Parathyroid adenoma (tissue), 2 donors: Measurements from ENCODE around the gene B3GALT4.
A peak's percentile ranks its signal among the peaks of the same experiment; 100 is the strongest.

Experiments used
- H2AFZ ChIP-seq: fragments of 300-600 bp; sonication (generic); one replicate; pipeline ENCODE4 v1.7.0; 2017; ENCODE audit warnings: antibody characterized with exemption, mild to moderate bottlenecking
- H3K27ac ChIP-seq: fragments of 300-600 bp; sonication (generic); one replicate; pipeline ENCODE4 v1.7.0; 2017
- H3K27me3 ChIP-seq: fragments of 300-600 bp; sonication (generic); one replicate; pipeline ENCODE4 v1.7.0; 2017; ENCODE audit warnings: low read length; ENCODE audit not compliant: control insufficient read depth, insufficient read depth
- H3K36me3 ChIP-seq: fragments of 300-600 bp; sonication (generic); one replicate; pipeline ENCODE4 v1.7.0; 2017; ENCODE audit warnings: low read length; ENCODE audit not compliant: control insufficient read depth, insufficient read depth
- H3K4me1 ChIP-seq: fragments of 300-600 bp; sonication (generic); one replicate; pipeline ENCODE4 v1.7.0; 2017; ENCODE audit warnings: control low read depth
- H3K4me2 ChIP-seq: fragments of 300-600 bp; sonication (generic); one replicate; pipeline ENCODE4 v1.7.0; 2017; ENCODE audit warnings: low read length
- H3K4me3 ChIP-seq: fragments of 300-600 bp; sonication (generic); one replicate; pipeline ENCODE4 v1.7.0; 2017; ENCODE audit warnings: low read depth, low read length
- H3K79me2 ChIP-seq: fragments of 300-600 bp; sonication (generic); one replicate; pipeline ENCODE4 v1.7.0; 2017; ENCODE audit warnings: control low read depth
- H3K9ac ChIP-seq: fragments of 300-600 bp; sonication (generic); one replicate; pipeline ENCODE4 v1.7.0; 2017; ENCODE audit warnings: mild to moderate bottlenecking
- H3K9me3 ChIP-seq: fragments of 300-600 bp; sonication (generic); one replicate; pipeline ENCODE4 v1.7.0; 2017; ENCODE audit warnings: low read length; ENCODE audit not compliant: control insufficient read depth
- CTCF ChIP-seq: fragments of 300-600 bp; sonication (generic); IDR thresholded peaks from one replicate; pipeline ENCODE4 v1.7.0; 2017; ENCODE audit warnings: antibody characterized with exemption, mild to moderate bottlenecking
- donor health status: primary hyperparathyroidism.

B3GALT4 gene

GRCh38 chr6:33276864-33277662 lies at the start of gene B3GALT4:
TSS of gene B3GALT4 (plus strand) at chr6:33277123. CDS start at chr6:33277420, 297 bp downstream.
- Histone ChIP-seq H3K27ac (peak within 1 kb of the TSS; percentile 50), H3K27me3 (no peaks in the 10 kb centered on the region), H3K9me3 (no peaks in the 10 kb centered on the region), H3K4me2 (peak within 1 kb of the TSS; percentile 78), H3K9ac (no peak within 1 kb of the TSS), H3K79me2 (no peaks in the 10 kb centered on the region), H3K36me3 (no peaks in the 10 kb centered on the region), H3K4me1 (peaks cover 6% of the 10 kb centered on the region), H2AFZ (peak within 1 kb of the TSS; percentile 72), H3K4me3 (peak within 1 kb of the TSS; percentile 63)
- TF ChIP-seq CTCF: peak; percentile 42

GRCh38 chr6:33235221-33235634 lies 41.7 kb upstream of the B3GALT4 start:
- H3K36me3 ChIP-seq: no peaks in the 10 kb centered on the region
- H3K4me3 ChIP-seq: no peak overlapping the region
- H2AFZ ChIP-seq: peak overlapping the region; percentile 66
- H3K9ac ChIP-seq: no peak overlapping the region
- no peak for TF ChIP-seq CTCF
- no peaks in the 10 kb centered on the region for H3K27me3 ChIP-seq
- no peaks in the 10 kb centered on the region for H3K79me2 ChIP-seq
- no peaks in the 10 kb centered on the region for H3K9me3 ChIP-seq
- peaks cover 2% of the 10 kb centered on the region for H3K4me1 ChIP-seq
- no peak overlapping the region for H3K27ac ChIP-seq
- no peak overlapping the region for H3K4me2 ChIP-seq

GRCh38 chr6:33236328-33236727 lies 40.6 kb upstream of the B3GALT4 start:
- Histone ChIP-seq H3K4me3 (no peak overlapping the region), H3K27me3 (no peaks in the 10 kb centered on the region), H2AFZ (no peak overlapping the region), H3K36me3 (no peaks in the 10 kb centered on the region), H3K79me2 (no peaks in the 10 kb centered on the region), H3K4me2 (no peak overlapping the region), H3K27ac (no peak overlapping the region), H3K9me3 (no peaks in the 10 kb centered on the region), H3K9ac (no peak overlapping the region), H3K4me1 (peaks cover 2% of the 10 kb centered on the region)
- TF ChIP-seq CTCF: no peak

- Histone ChIP-seq H3K27me3 (no peaks in the 10 kb centered on the region), H3K9me3 (no peaks in the 10 kb centered on the region), H3K4me2 (no peak overlapping the region), H3K4me1 (peaks cover 2% of the 10 kb centered on the region), H3K9ac (no peak overlapping the region), H3K4me3 (no peak overlapping the region), H3K27ac (no peak overlapping the region), H3K36me3 (no peaks in the 10 kb centered on the region), H3K79me2 (no peaks in the 10 kb centered on the region), H2AFZ (no peak overlapping the region)
- no peak for TF ChIP-seq CTCF
Observed at GRCh38 chr6:33236852-33237251, 40.1 kb upstream of the B3GALT4 start.

GRCh38 chr6:33237741-33238140 lies 39.2 kb upstream of the B3GALT4 start:
- H3K9ac ChIP-seq: no peak overlapping the region
- no peak overlapping the region for H3K4me3 ChIP-seq
- peaks cover 2% of the 10 kb centered on the region for H3K4me1 ChIP-seq
- no peak overlapping the region for H3K4me2 ChIP-seq
- no peak overlapping the region for H2AFZ ChIP-seq
- no peaks in the 10 kb centered on the region for H3K9me3 ChIP-seq
- no peaks in the 10 kb centered on the region for H3K79me2 ChIP-seq
- H3K27ac ChIP-seq: no peak overlapping the region
- H3K36me3 ChIP-seq: no peaks in the 10 kb centered on the region
- H3K27me3 ChIP-seq: no peaks in the 10 kb centered on the region
- TF ChIP-seq CTCF: no peak
